T-helper 2 cell treated with Interferon-gamma antibody and Interleukin-4, amounts not matched to agents 5 μg/mL and 100 μg/mL, for 36 hours (primary cell): ENCODE measurements around the gene TRIM41.

Experiments
- DNase-seq: peaks from one replicate; pipeline ENCODE4 v3.0.0; 2021; ENCODE audit warnings: low spot score
- H3K27ac Mint-ChIP-seq: one replicate; pipeline ENCODE4 v1.8.0; 2021; ENCODE audit warnings: mild to moderate bottlenecking, mixed read lengths
- H3K27me3 Mint-ChIP-seq: one replicate; pipeline ENCODE4 v1.8.0; 2021; ENCODE audit warnings: low read depth, mixed read lengths
- H3K36me3 Mint-ChIP-seq: one replicate; pipeline ENCODE4 v1.8.0; 2021; ENCODE audit warnings: low read depth, mixed read lengths
- H3K4me1 Mint-ChIP-seq: one replicate; pipeline ENCODE4 v1.8.0; 2021; ENCODE audit warnings: low read depth, mixed read lengths
- H3K4me3 Mint-ChIP-seq: one replicate; pipeline ENCODE4 v1.8.0; 2022; ENCODE audit warnings: mild to moderate bottlenecking, moderate library complexity, mixed read lengths
- H3K9me3 Mint-ChIP-seq: one replicate; pipeline ENCODE4 v1.8.0; 2021; ENCODE audit warnings: mixed read lengths

TRIM41 gene

DNA sequence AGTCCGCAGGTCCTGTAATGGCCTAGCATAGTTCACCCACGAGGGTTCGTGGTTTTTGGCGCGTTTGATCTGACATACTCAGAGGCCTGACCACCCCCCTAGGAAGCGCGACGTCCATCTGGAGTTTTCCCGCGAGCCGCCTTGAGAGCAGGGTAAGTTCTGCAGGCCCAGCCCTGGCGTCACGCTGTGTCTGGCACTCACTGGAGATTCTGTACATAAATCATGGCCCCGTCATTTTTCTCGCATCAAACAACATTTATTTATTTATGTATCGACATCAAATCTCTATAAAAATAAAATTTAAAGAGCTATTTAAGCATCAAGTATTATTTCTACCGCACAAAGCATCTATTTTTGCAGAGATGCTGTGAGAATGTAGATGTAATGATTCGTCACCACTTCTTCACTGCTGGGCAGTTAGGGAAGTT lies 437 bp upstream of the TRIM41 start:
- H3K9me3 Mint-ChIP-seq = no peaks in the 10 kb centered on the region
- peaks cover 11% of the 10 kb centered on the region for H3K36me3 Mint-ChIP-seq
- DNase-seq = no peak
- peak overlapping the region; percentile 98 for H3K4me3 Mint-ChIP-seq
- H3K27ac Mint-ChIP-seq = peak overlapping the region; percentile 96
- peaks cover 6% of the 10 kb centered on the region for H3K27me3 Mint-ChIP-seq
- peaks cover 53% of the 10 kb centered on the region for H3K4me1 Mint-ChIP-seq

- peaks cover 11% of the 10 kb centered on the region for H3K36me3 Mint-ChIP-seq
- H3K9me3 Mint-ChIP-seq = no peaks in the 10 kb centered on the region
- H3K4me1 Mint-ChIP-seq = peaks cover 46% of the 10 kb centered on the region
- peak overlapping the region; percentile 96 for H3K27ac Mint-ChIP-seq
- H3K4me3 Mint-ChIP-seq = peak overlapping the region; percentile 98
- DNase-seq = peak; percentile 47
- H3K27me3 Mint-ChIP-seq = peaks cover 6% of the 10 kb centered on the region
Observed at GRCh38 chr5:181223729-181224389, 778 bp downstream of the TRIM41 start.

DNA sequence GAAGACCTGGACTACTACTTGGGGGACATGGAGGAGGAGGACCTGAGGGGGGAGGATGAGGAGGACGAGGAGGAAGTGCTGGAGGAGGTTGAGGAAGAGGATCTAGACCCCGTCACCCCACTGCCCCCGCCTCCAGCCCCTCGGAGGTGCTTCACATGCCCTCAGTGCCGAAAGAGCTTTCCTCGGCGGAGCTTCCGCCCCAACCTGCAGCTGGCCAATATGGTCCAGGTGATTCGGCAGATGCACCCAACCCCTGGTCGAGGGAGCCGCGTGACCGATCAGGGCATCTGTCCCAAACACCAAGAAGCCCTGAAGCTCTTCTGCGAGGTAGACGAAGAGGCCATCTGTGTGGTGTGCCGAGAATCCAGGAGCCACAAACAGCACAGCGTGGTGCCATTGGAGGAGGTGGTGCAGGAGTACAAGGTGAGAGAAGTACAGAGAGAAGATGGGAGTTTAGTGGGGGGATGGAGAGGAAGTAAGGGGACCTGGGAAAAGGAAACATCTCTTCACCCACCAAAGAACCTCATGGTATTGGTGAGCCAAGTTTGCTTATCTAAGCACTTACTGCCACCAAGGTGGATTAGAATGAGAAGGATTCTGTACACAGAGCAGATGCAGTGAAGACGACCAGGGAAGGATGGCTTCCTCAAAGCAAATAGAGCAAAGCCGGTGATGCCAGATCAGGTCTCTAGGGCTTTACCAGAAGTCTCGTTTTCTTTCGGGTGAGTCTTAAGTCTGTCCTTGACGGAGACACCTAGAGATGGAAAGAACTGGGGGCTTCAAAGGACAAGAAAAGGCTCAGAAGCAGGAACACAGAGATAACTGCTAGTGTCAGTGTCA lies 1.5 kb downstream of the TRIM41 start:
- no peak for DNase-seq
- H3K4me3 Mint-ChIP-seq = peak overlapping the region; percentile 98

DNA sequence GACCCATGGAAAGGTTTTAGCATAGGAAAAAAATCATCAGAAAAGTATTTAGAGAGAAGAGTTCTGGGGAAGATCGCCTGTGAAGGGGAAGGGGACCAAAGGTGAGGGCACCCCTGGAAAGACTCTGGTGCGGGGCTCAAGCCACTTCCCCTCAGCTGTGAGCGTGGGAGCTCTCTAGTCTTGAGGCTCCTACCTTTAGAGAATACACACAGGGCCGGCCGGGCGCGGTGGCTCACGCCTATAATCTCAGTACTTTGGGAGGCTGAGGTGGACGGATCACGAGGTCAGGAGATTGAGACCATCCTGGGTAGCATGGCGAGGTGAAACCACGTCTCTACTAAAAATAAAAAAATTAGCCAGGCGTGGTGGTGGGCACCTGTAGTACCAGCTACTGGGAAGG lies 6.9 kb downstream of the TRIM41 start:
- H3K27ac Mint-ChIP-seq = peak overlapping the region; percentile 27
- no peak for DNase-seq
- no peaks in the 10 kb centered on the region for H3K9me3 Mint-ChIP-seq
- peaks cover 18% of the 10 kb centered on the region for H3K4me1 Mint-ChIP-seq
- peaks cover 40% of the 10 kb centered on the region for H3K36me3 Mint-ChIP-seq
- H3K4me3 Mint-ChIP-seq = no peak overlapping the region
- no peaks in the 10 kb centered on the region for H3K27me3 Mint-ChIP-seq

More for the DNA sequence above, 1.5 kb downstream of the TRIM41 start:
- Mint-ChIP-seq H3K27ac (peak overlapping the region; percentile 96), H3K36me3 (peaks cover 18% of the 10 kb centered on the region), H3K27me3 (peaks cover 6% of the 10 kb centered on the region), H3K9me3 (no peaks in the 10 kb centered on the region), H3K4me1 (peaks cover 54% of the 10 kb centered on the region)

GRCh38 chr5:181230551-181230950 lies 7.5 kb downstream of the TRIM41 start:
- Mint-ChIP-seq H3K36me3 (peaks cover 45% of the 10 kb centered on the region), H3K27me3 (no peaks in the 10 kb centered on the region), H3K4me1 (peaks cover 14% of the 10 kb centered on the region), H3K4me3 (no peak overlapping the region), H3K27ac (no peak overlapping the region), H3K9me3 (no peaks in the 10 kb centered on the region)
- no peak for DNase-seq

DNA sequence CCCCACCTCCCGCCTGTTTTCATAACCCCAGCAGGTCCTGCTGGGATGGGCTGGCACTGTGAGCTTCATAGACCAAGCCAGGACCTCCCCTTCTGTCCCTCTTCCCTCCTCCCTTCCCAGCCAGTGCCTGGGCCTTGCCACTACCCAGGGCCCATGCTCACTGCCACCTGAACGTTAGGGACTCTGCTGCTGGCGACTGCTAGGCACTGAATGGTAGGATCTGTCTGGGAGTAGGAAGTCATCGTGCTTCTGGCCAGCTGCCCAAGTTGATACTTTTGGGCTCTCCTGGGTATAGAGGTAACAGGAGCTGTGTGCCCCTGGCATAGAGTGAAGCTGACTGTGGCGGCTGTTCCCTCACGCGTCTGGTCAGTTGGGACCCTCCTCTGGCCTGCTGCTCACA lies 8.4 kb downstream of the TRIM41 start:
- Mint-ChIP-seq H3K36me3 (peaks cover 51% of the 10 kb centered on the region), H3K4me3 (no peak overlapping the region), H3K9me3 (no peaks in the 10 kb centered on the region), H3K27ac (no peak overlapping the region), H3K4me1 (peaks cover 11% of the 10 kb centered on the region), H3K27me3 (no peaks in the 10 kb centered on the region)
- no peak for DNase-seq

- Mint-ChIP-seq H3K9me3 (no peaks in the 10 kb centered on the region), H3K4me1 (peaks cover 10% of the 10 kb centered on the region), H3K27me3 (no peaks in the 10 kb centered on the region), H3K27ac (no peak overlapping the region), H3K36me3 (peaks cover 63% of the 10 kb centered on the region), H3K4me3 (no peak overlapping the region)
- no peak for DNase-seq
Observed at GRCh38 chr5:181232593-181232992, 9.5 kb downstream of the TRIM41 start.

- H3K36me3 Mint-ChIP-seq = peaks cover 69% of the 10 kb centered on the region
- peak overlapping the region; percentile 37 for H3K27ac Mint-ChIP-seq
- H3K27me3 Mint-ChIP-seq = no peaks in the 10 kb centered on the region
- no peak for DNase-seq
- H3K9me3 Mint-ChIP-seq = no peaks in the 10 kb centered on the region
- peaks cover 10% of the 10 kb centered on the region for H3K4me1 Mint-ChIP-seq
- H3K4me3 Mint-ChIP-seq = no peak overlapping the region
Observed at GRCh38 chr5:181233088-181233800, 10.2 kb downstream of the TRIM41 start.

DNA sequence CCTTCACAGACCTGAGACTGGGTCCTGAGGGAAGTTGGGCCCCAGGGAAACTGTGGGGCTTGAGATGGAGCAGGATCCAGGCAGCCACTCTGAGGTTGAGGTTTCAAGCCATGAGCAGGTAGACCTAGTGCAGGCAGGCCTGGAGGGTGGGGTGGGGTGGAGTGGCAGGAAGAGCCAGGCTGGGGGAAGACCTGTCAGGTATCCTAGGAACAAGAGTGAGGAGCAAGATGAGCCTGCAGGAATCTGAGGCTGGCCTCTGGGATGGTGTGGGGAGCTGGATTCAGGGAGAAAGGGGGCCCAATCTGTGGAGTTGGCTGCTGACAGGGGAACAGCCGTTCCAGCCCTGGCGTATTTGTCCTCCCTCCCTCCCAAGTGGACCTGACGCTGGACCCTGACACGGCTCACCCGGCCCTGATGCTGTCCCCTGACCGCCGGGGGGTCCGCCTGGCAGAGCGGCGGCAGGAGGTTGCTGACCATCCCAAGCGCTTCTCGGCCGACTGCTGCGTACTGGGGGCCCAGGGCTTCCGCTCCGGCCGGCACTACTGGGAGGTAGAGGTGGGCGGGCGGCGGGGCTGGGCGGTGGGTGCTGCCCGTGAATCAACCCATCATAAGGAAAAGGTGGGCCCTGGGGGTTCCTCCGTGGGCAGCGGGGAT lies 10.8 kb downstream of the TRIM41 start:
- peaks cover 76% of the 10 kb centered on the region for H3K36me3 Mint-ChIP-seq
- no peak overlapping the region for H3K27ac Mint-ChIP-seq
- no peak for DNase-seq
- peaks cover 12% of the 10 kb centered on the region for H3K4me1 Mint-ChIP-seq
- H3K27me3 Mint-ChIP-seq = no peaks in the 10 kb centered on the region
- H3K4me3 Mint-ChIP-seq = no peak overlapping the region
- no peaks in the 10 kb centered on the region for H3K9me3 Mint-ChIP-seq

DNA sequence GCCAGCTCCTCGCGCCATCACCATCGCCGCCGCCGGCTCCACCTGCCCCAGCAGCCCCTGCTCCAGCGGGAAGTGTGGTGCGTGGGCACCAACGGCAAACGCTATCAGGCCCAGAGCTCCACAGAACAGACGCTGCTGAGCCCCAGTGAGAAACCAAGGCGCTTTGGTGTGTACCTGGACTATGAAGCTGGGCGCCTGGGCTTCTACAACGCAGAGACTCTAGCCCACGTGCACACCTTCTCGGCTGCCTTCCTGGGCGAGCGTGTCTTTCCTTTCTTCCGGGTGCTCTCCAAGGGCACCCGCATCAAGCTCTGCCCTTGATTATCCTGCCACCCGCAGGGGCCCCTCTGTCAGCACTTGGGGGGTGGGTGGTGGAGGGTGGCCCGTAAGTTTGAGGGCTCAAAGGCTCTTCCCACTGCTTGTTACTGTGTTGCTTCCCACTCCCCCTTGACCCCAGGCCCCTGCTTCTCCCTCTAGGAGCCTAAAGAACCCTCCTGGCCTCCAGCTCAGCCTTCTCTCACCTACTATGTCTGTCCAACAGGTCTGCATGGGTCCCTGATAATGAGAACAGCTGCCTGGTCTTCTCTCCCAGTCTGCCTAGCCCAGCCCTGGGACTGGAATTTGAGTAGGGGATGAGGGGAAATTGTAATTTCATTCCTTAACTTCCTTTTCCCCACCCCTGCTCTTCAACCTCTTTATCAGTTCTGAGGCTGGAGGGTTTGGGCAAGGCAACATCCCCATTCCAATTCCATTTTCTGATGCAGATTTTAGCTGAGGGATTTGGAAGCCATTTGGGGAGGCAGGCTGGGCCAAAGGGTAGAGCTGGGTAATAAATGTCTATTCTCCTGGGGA lies 11.6 kb downstream of the TRIM41 start:
- no peak for DNase-seq
- Mint-ChIP-seq H3K9me3 (no peaks in the 10 kb centered on the region), H3K27ac (peak overlapping the region; percentile 8), H3K36me3 (peaks cover 76% of the 10 kb centered on the region), H3K4me1 (peaks cover 9% of the 10 kb centered on the region), H3K27me3 (no peaks in the 10 kb centered on the region), H3K4me3 (no peak overlapping the region)

DNA sequence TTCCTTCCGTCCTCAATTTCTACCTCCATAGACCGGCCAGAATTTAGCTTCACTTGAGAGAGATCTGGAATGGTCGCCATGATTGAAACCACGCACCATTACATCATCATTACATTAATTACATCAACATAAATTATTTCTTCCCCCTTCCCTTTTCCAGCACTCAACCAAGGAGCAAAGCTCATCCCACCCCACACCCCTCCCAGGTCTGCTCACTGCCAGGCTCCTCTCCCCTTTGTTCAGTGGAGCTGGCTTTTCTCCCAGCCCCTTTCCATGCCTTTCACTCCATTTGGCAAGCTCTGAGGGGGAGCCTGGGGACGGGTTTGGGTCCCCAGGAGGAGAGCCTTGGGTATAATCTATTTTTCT lies 12.2 kb downstream of the TRIM41 start:
- Mint-ChIP-seq H3K4me3 (no peak overlapping the region), H3K9me3 (no peaks in the 10 kb centered on the region), H3K4me1 (peaks cover 7% of the 10 kb centered on the region), H3K27me3 (no peaks in the 10 kb centered on the region), H3K36me3 (peaks cover 77% of the 10 kb centered on the region), H3K27ac (peak overlapping the region; percentile 8)
- DNase-seq = no peak

DNA sequence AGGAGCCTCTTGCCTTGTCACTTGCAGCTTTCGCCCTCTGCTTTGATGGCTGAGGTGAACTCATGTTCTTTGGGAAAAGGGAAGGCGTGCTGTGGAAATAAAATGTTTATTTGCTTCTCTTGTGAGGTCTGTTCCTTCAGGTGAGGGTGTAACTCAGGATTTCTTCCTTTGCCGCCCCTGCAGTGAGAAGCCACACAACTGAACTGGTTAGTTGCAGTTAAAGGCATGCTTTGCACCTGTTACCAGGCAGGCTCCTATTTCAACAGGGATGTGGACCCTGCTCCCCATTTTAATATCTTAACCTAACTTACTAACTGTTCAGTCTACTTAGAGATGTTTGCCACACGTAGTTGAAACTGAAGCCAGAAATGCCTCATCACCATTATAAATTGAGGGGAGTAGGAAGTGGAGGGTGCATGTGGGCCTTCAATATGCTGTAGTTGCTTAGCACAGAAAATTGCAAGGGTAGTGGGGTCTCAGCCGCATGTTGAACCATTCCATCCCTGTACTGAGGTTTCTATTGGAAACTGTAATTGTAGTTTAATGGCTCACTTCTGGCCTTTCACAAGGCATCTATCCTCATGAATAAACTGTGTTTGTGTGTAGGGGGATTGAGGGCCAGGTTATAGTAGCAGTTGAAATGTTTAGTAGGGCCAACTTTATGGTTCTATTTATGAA lies 12.7 kb downstream of the TRIM41 start:
- DNase-seq = no peak

More for the DNA sequence above, 12.7 kb downstream of the TRIM41 start:
- no peak overlapping the region for H3K4me3 Mint-ChIP-seq
- H3K4me1 Mint-ChIP-seq = peaks cover 7% of the 10 kb centered on the region
- peak overlapping the region; percentile 45 for H3K27ac Mint-ChIP-seq
- peaks cover 82% of the 10 kb centered on the region for H3K36me3 Mint-ChIP-seq
- no peaks in the 10 kb centered on the region for H3K9me3 Mint-ChIP-seq
- H3K27me3 Mint-ChIP-seq = no peaks in the 10 kb centered on the region
